G401 (cell line): Measurements from ENCODE around the gene ACO2. TPM values are rescaled to one million over a fixed set of nuclear protein-coding genes. Genes with fewer than 3 reads are reported as not detected.
A peak's percentile ranks its signal among the peaks of the same experiment; 100 is the strongest.
"Not testable (repeated sequence)": the region's sequence is repeated elsewhere in the genome, so short reads cannot be mapped to it uniquely, and the experiment has no call there.

ENCODE experiments used
- DNase-seq: peaks from one replicate; pipeline ENCODE4 v3.0.0-alpha.2; 2015; ENCODE audit warnings: low spot score
- in situ Hi-C: cut with HindIII; loops from 2 replicates; pipeline ENCODE4 v1.10.0; 2016; ENCODE audit warnings: low sequenced_read_pairs, mixed read lengths
- total RNA-seq: library from RNA; depleted of rRNA; stranded (reverse); fragments of >200 nt; shearing (Covaris generic); gene quantifications from 2 replicates; pipeline ENCODE4 v1.2.3, GENCODE V29; 2014; rRNA removed

Gene ACO2
- 171 and 184 TPM in 2 replicates for total RNA-seq

DNA sequence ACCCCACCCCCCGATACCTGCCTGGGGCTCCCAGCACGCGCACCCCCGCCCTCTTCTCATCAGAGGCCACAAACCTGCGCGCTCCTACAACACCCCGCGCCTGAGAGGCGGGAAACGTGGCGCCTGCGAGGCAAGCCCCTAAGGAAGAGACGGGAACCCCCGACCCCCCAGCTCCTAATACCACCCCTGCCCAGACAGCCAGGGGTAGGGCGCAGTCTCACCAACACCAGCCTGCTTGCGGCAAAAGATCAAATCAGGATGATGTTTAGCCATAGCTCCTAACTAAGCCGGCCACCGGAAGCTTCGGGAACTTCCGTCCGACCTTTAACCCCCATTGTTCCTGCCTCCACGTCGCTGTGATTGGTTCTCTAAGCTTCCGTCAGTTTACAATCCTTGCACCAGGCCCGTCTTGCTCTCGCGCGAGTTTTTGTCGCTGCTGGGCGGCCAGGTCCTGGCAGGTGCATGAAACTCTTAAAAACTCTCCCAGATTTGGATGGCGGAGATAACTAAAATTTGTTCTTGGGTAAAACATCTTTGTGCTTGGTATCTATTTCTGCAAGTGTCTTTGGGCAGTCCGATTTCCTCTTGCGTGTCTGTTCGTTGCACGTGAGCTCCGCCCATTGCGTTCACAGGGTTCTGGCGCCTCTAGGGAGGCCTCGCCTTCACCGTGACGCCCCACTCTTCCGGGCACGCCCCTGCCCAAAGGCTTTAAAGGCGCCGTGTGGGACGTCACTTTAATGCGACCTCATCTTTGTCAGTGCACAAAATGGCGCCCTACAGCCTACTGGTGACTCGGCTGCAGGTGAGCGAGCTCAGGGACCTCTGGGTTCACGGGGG lies at the start of gene ACO2, which contains the start of gene PHF5A:
TSS of gene ACO2 (plus strand) at position 737 of the 837 bp plus-strand sequence. CDS start at position 767, 30 bp downstream.
TSS of gene PHF5A (minus strand) at position 312 of the 837 bp plus-strand sequence. CDS start at position 273, 39 bp downstream.
- peak; percentile 99 for DNase-seq
- in situ Hi-C loops, result no loop called here

DNA sequence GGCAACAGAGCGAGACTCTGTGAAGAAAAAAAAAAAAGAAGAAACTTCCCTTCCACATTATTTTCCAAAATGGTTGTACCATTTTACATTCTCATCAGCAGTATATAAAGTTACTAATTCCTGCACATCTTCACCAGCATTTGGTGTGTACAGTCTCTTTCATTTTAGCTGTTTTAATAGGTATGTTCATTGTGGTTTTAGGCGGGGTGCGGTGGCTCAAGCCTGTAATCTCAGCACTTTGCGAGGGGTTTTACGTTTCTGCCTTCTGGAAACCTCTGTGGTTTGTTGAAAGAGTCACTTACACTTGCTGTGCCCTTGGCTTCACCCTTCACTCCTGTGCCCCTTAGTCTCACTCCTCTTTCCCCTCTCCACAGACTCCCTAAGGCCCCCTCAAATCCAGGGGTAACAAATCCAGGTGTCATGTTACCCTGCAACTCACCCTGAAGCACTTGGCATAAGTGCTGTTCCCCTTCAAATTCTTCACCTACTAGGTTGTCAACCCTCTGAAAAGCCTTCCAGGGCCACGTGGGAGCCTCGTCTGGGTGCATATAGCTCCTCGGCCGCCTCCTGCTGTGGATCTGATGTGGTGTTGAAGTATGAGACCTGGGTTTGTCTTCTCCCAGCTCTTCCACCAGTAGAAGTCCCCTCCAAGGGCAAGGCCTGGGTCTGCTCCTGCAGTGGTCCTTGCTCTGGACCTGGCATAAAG lies 43.1 kb upstream of the ACO2 start:
- no peak for DNase-seq
- in situ Hi-C loops, result no loop called here

- no peak for DNase-seq
- in situ Hi-C loops, result no loop called here
Observed at GRCh38 chr22:41429232-41429950, 39.5 kb upstream of the ACO2 start.

DNA sequence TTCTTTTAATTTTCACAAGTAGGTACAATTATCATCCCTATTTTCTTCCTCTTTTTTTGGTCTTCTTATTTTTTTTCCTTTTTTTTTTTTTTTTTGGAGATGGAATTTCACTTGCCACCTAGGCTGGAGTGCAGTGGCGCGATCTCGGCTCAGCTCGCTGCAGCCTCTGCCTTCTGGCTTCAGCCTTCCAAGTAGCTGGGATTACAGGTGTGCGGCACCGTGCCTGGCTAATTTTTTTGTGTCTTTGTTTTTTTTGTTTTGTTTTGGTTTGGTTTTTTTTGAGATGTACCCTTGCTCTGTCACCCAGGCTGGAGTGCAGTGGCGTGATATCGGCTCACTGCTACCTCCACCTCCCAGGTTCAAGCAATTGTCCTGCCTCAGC lies 39.0 kb upstream of the ACO2 start:
- in situ Hi-C loops, result no loop called here
- no peak for DNase-seq

DNA sequence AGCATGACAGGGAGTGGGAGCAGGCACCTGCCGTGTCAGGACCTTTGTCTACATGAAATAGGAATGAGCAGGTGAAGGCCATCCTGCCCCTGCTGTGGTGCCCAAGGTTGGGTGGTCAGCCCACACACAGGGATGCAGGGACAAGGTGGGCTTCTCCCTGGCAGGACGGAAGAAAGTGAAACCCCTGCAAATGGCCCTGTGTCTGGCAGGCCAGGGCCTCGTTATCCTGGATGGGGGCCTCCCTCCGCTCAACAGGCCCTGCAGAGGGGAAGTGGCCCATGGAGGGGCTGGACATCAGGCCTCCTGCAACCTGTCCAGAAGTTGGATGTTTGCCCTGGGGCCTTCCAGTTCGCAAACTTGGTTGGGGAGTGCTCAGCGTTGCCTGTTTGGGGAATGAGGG lies 37.3 kb upstream of the ACO2 start:
- DNase-seq, result no peak
- in situ Hi-C loops, result no loop called here

DNA sequence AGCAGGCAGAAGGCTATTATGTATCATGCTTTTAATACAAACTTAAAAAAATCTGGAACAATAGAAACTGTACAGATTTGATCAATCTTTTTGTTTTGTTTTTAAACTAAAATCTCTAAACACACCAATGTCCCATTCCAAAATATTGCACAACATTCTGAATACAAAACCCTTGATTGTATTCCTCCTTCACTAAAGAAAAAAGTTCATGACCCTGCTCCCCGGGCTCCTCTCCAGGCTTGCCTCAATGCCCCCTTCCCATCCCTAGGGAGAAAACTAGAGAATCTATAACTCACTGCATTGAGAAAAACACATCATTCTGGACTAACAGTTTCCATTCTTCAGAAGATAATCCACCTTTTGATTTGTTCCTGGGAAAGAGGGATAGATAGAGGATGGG lies 35.4 kb upstream of the ACO2 start:
- DNase-seq, in situ Hi-C loops: not testable (repeated sequence)

GRCh38 chr22:41434361-41435003 lies 34.4 kb upstream of the ACO2 start:
- in situ Hi-C loops, result not testable (repeated sequence)
- DNase-seq, result peak; percentile 83

GRCh38 chr22:41435560-41435959 lies 33.4 kb upstream of the ACO2 start:
- DNase-seq, result no peak
- in situ Hi-C loops, result no loop called here

- DNase-seq, result no peak
- in situ Hi-C loops, result no loop called here
Observed at GRCh38 chr22:41436322-41437113, 32.4 kb upstream of the ACO2 start.

- in situ Hi-C loops, result no loop called here
- DNase-seq, result peak; percentile 56
Observed at GRCh38 chr22:41437198-41437597, 31.7 kb upstream of the ACO2 start.

- in situ Hi-C loops, result not testable (repeated sequence)
Observed at GRCh38 chr22:41440511-41440910, 28.4 kb upstream of the ACO2 start.

DNA sequence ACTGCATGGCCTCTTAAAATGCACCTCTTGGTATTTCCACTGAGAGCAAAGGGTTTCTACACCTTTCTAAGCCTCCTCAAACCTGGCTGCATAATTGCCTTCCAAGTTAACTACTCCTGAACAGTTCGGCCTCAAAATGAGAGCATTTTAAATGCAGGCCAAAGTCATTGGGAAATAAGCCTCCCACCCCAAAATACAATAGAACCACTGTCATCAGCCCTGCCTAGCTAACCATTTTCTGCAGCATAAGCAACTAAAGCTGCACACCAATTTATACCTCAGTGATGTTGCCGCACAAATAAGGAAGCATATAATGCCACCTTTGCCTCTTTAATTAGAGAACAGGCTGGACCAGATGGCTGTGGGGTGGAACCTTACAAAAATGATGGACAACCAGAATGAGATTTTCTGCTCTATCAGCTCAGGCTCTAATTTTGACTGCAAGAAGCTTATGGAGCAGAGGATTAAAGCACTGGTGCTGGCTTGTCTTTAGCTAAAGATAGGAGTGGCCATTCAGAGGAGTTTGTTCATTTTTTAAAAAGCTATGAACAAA lies 26.6 kb upstream of the ACO2 start:
- in situ Hi-C loops, result no loop called here

More at GRCh38 chr22:41440511-41440910, 28.4 kb upstream of the ACO2 start:
- not testable (repeated sequence) for DNase-seq

DNA sequence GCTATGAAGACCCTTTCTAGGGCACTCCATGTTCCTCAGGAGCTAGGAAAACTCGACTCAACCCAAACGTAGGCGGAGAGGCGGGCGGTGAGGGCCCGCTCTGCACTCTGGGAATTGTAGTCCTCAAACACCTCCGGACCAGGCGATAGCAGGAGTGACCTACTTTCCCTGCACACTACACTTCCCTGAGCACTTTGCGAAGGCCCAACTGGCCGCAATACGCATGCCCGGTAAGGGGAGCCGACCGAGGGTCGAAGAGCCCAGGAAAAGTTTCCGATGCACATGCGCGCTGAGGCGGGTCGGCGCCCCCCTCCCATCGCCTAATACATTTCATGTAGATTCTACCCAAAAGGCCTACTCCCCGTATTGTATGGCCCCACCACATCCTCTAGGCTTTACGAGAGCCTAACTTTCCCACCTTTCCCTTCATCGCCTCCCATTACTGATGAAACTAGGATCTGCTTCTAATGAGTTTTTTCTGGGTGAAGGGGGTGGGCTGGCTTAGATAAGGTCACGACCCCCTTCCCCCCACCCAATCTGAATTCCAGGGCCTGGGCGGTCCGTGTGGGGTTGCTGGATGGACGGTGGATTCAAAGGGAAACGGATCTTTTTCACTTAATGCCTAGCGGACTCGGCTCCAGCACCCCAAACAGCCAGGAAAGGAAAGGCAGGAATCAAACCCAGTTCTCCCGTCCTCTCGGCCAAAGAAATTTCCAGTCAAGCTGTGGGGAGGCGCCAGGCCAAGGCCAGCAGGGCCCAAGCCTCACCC lies 24.4 kb upstream of the ACO2 start:
- DNase-seq, result peak; percentile 97
- in situ Hi-C loops, result no loop called here

More for the DNA sequence above, 26.6 kb upstream of the ACO2 start:
- DNase-seq, result peak; percentile 93

GRCh38 chr22:41445129-41446056 lies 23.5 kb upstream of the ACO2 start:
- in situ Hi-C loops, result no loop called here
- peak; percentile 62 for DNase-seq

GRCh38 chr22:41446057-41446501 lies 22.8 kb upstream of the ACO2 start:
- no peak for DNase-seq
- in situ Hi-C loops, result no loop called here
